ENCODE data around the gene COL27A1. TPM values are rescaled to one million over a fixed set of nuclear protein-coding genes. Genes with fewer than 3 reads are reported as not detected.
"Not testable (repeated sequence)": the region's sequence is repeated elsewhere in the genome, so short reads cannot be mapped to it uniquely, and the experiment has no call there.

The COL27A1 gene
- polyA plus RNA-seq, 3 donors from 2014 or later: not detected

- no peak for DNase-seq
- H3K4me1 Mint-ChIP-seq: peaks cover 17 to 25% of the 10 kb centered on the region in 2 donors
- H3K27me3 Mint-ChIP-seq (ENCODE audit: low read depth in 3 of 3): peaks cover 5 to 24% (median 6%) of the 10 kb centered on the region in 3 donors
- H3K4me3 Mint-ChIP-seq: no peak overlapping the region
- H3K27ac Mint-ChIP-seq: no peak overlapping the region
- no peaks in the 10 kb centered on the region for H3K36me3 Mint-ChIP-seq
- H3K9me3 Mint-ChIP-seq: no peaks in the 10 kb centered on the region
These were observed 172.4 kb downstream of the COL27A1 start for GRCh38 chr9:114327749-114328148.

GRCh38 chr9:114328357-114328820 lies 173.1 kb downstream of the COL27A1 start:
- not testable (repeated sequence) for H3K27ac Mint-ChIP-seq, H3K4me3 Mint-ChIP-seq, H3K9me3 Mint-ChIP-seq, H3K36me3 Mint-ChIP-seq, DNase-seq
- H3K27me3 Mint-ChIP-seq (ENCODE audit: low read depth in 3 of 3): peaks cover 5 to 26% (median 6%) of the 10 kb centered on the region in 3 donors
- peaks cover 17 to 25% of the 10 kb centered on the region in 2 donors for H3K4me1 Mint-ChIP-seq

- DNase-seq: not testable (repeated sequence)
These were observed 173.7 kb downstream of the COL27A1 start for GRCh38 chr9:114328937-114329624.

GRCh38 chr9:114329625-114330022 lies 174.3 kb downstream of the COL27A1 start, which contains the start of gene ORM2:
Gene ORM2 (plus strand): TSS chr9:114329869. CDS start chr9:114329905, 36 bp downstream.
- Mint-ChIP-seq H3K4me3 (peak within 1 kb of the TSS in 1 of 5 donors; percentile 4), H3K27me3 (ENCODE audit: low read depth in 3 of 3) (peaks cover 5 to 26% (median 6%) of the 10 kb centered on the region in 3 donors), H3K4me1 (peaks cover 17 to 25% of the 10 kb centered on the region in 2 donors), H3K27ac (peak within 1 kb of the TSS in 5 of 6 donors; percentile 2 to 85 (median 57))
- H3K9me3 Mint-ChIP-seq, H3K36me3 Mint-ChIP-seq, DNase-seq: not testable (repeated sequence)

More at GRCh38 chr9:114328937-114329624, 173.7 kb downstream of the COL27A1 start:
- not testable (repeated sequence) for H3K9me3 Mint-ChIP-seq, H3K4me3 Mint-ChIP-seq, H3K36me3 Mint-ChIP-seq, H3K27ac Mint-ChIP-seq
- H3K4me1 Mint-ChIP-seq: peaks cover 17 to 25% of the 10 kb centered on the region in 2 donors
- H3K27me3 Mint-ChIP-seq (ENCODE audit: low read depth in 3 of 3): peaks cover 5 to 26% (median 6%) of the 10 kb centered on the region in 3 donors

- H3K4me1 Mint-ChIP-seq: peaks cover 17 to 25% of the 10 kb centered on the region in 2 donors
- no peaks in the 10 kb centered on the region for H3K9me3 Mint-ChIP-seq
- peaks cover 4 to 6% (median 4%) of the 10 kb centered on the region in 3 donors for H3K36me3 Mint-ChIP-seq
- peak overlapping the region in 1 of 5 donors; percentile 4 for H3K4me3 Mint-ChIP-seq
- DNase-seq: no peak
- H3K27me3 Mint-ChIP-seq (ENCODE audit: low read depth in 3 of 3): peaks cover 5 to 27% (median 6%) of the 10 kb centered on the region in 3 donors
- peak overlapping the region in 5 of 6 donors; percentile 2 to 85 (median 57) for H3K27ac Mint-ChIP-seq
These were observed 175.3 kb downstream of the COL27A1 start for GRCh38 chr9:114330636-114331035.

- Mint-ChIP-seq H3K27ac (peak overlapping the region in 5 of 6 donors; percentile 32 to 85 (median 81)), H3K27me3 (ENCODE audit: low read depth in 3 of 3) (peaks cover 6 to 29% (median 8%) of the 10 kb centered on the region in 3 donors), H3K4me3 (peak overlapping the region in 2 of 5 donors; percentile 7 to 24), H3K36me3 (peaks cover 7 to 11% (median 10%) of the 10 kb centered on the region in 3 donors), H3K4me1 (peaks cover 17 to 25% of the 10 kb centered on the region in 2 donors)
- not testable (repeated sequence) for DNase-seq, H3K9me3 Mint-ChIP-seq
These were observed 176.2 kb downstream of the COL27A1 start for GRCh38 chr9:114331229-114332195.

- peaks cover 10 to 14% (median 12%) of the 10 kb centered on the region in 3 donors for H3K36me3 Mint-ChIP-seq
- peaks cover 6 to 34% (median 12%) of the 10 kb centered on the region in 3 donors for H3K27me3 Mint-ChIP-seq (ENCODE audit: low read depth in 3 of 3)
- not testable (repeated sequence) for H3K9me3 Mint-ChIP-seq, DNase-seq
- peak overlapping the region in 1 of 5 donors; percentile 21 for H3K4me3 Mint-ChIP-seq
- peaks cover 17 to 25% of the 10 kb centered on the region in 2 donors for H3K4me1 Mint-ChIP-seq
- H3K27ac Mint-ChIP-seq: peak overlapping the region; percentile 46 to 84 (median 78)
These were observed 177.2 kb downstream of the COL27A1 start for GRCh38 chr9:114332474-114333040.

GRCh38 chr9:114333718-114334117 lies 178.4 kb downstream of the COL27A1 start:
- H3K9me3 Mint-ChIP-seq, H3K27ac Mint-ChIP-seq, H3K4me3 Mint-ChIP-seq, DNase-seq: not testable (repeated sequence)
- Mint-ChIP-seq H3K4me1 (peaks cover 18 to 25% of the 10 kb centered on the region in 2 donors), H3K27me3 (ENCODE audit: low read depth in 3 of 3) (peaks cover 6 to 34% (median 12%) of the 10 kb centered on the region in 3 donors), H3K36me3 (peaks cover 16 to 21% (median 18%) of the 10 kb centered on the region in 3 donors)

- H3K27me3 Mint-ChIP-seq (ENCODE audit: low read depth in 3 of 3): peaks cover 6 to 41% (median 20%) of the 10 kb centered on the region in 3 donors
These were observed 179.2 kb downstream of the COL27A1 start for GRCh38 chr9:114334490-114334889.

GRCh38 chr9:114335745-114336144 lies 180.4 kb downstream of the COL27A1 start:
- DNase-seq: no peak
- Mint-ChIP-seq H3K27me3 (ENCODE audit: low read depth in 3 of 3) (peaks cover 4 to 35% (median 17%) of the 10 kb centered on the region in 3 donors), H3K9me3 (no peaks in the 10 kb centered on the region), H3K27ac (peak overlapping the region in 4 of 6 donors; percentile 40 to 82 (median 50)), H3K4me3 (no peak overlapping the region), H3K4me1 (peaks cover 21 to 27% of the 10 kb centered on the region in 2 donors), H3K36me3 (peaks cover 22 to 38% (median 27%) of the 10 kb centered on the region in 3 donors)

More at GRCh38 chr9:114334490-114334889, 179.2 kb downstream of the COL27A1 start:
- no peak for DNase-seq
- Mint-ChIP-seq H3K4me1 (peaks cover 20 to 25% of the 10 kb centered on the region in 2 donors), H3K4me3 (no peak overlapping the region), H3K27ac (peak overlapping the region; percentile 22 to 94 (median 80)), H3K9me3 (no peaks in the 10 kb centered on the region), H3K36me3 (peaks cover 16 to 29% (median 25%) of the 10 kb centered on the region in 3 donors)

GRCh38 chr9:114336157-114336556 lies 180.8 kb downstream of the COL27A1 start:
- DNase-seq: no peak
- peaks cover 17 to 25% of the 10 kb centered on the region in 2 donors for H3K4me1 Mint-ChIP-seq
- no peak overlapping the region for H3K4me3 Mint-ChIP-seq
- peaks cover 3 to 31% (median 17%) of the 10 kb centered on the region in 3 donors for H3K27me3 Mint-ChIP-seq (ENCODE audit: low read depth in 3 of 3)
- no peaks in the 10 kb centered on the region for H3K9me3 Mint-ChIP-seq
- H3K27ac Mint-ChIP-seq: peak overlapping the region; percentile 2 to 82 (median 52)
- H3K36me3 Mint-ChIP-seq: peaks cover 22 to 42% (median 28%) of the 10 kb centered on the region in 3 donors

- Mint-ChIP-seq H3K36me3 (peaks cover 22 to 49% (median 31%) of the 10 kb centered on the region in 3 donors), H3K9me3 (no peaks in the 10 kb centered on the region), H3K4me3 (no peak overlapping the region), H3K4me1 (peaks cover 16 to 24% of the 10 kb centered on the region in 2 donors), H3K27ac (peak overlapping the region; percentile 48 to 90 (median 66)), H3K27me3 (ENCODE audit: low read depth in 3 of 3) (peaks cover 6 to 24% (median 17%) of the 10 kb centered on the region in 3 donors)
- DNase-seq: no peak
These were observed 181.5 kb downstream of the COL27A1 start for GRCh38 chr9:114336699-114337395.

Measured in immature natural killer cell (primary cell).